T-helper 17 cell (primary cell): ENCODE data around the gene ADAMTS6. TPM values are rescaled to one million over a fixed set of nuclear protein-coding genes. Genes with fewer than 3 reads are reported as not detected.
"Not testable (repeated sequence)": the region's sequence is repeated elsewhere in the genome, so short reads cannot be mapped to it uniquely, and the experiment has no call there.

ENCODE experiments used
- ATAC-seq: fragments of 150-1000 bp; cut with Tn5 transposase; 2 replicates; pipeline ENCODE4 v1.10.0; 2021; ENCODE audit warnings: mild to moderate bottlenecking, moderate library complexity
- DNase-seq, 3 donors: peaks; one replicate each; pipeline versions ENCODE4 v3.0.0 to v3.0.0-alpha.2; 2020 to 2021
- H3K9me3 ChIP-seq: one replicate; pipeline ENCODE4 v1.7.0; 2013; ENCODE audit warnings: low read length, mild to moderate bottlenecking; ENCODE audit not compliant: control insufficient read depth, poor library complexity, severe bottlenecking
- H3K27ac Mint-ChIP-seq: one replicate; pipeline ENCODE4 v1.8.0; 2022; ENCODE audit warnings: mild to moderate bottlenecking, moderate library complexity, mixed read lengths
- H3K27me3 Mint-ChIP-seq: one replicate; pipeline ENCODE4 v1.8.0; 2022; ENCODE audit warnings: mixed read lengths
- H3K36me3 Mint-ChIP-seq: one replicate; pipeline ENCODE4 v1.8.0; 2022; ENCODE audit warnings: low read depth, mixed read lengths
- H3K4me1 Mint-ChIP-seq: one replicate; pipeline ENCODE4 v1.8.0; 2022; ENCODE audit warnings: mild to moderate bottlenecking, mixed read lengths
- H3K4me3 Mint-ChIP-seq: one replicate; pipeline ENCODE4 v1.8.0; 2022; ENCODE audit warnings: mild to moderate bottlenecking, moderate library complexity, mixed read lengths
- total RNA-seq, 4 donors: library from RNA in 2 of 4; stranded (reverse) in 2 of 4; gene quantifications; one replicate each; pipeline ENCODE4 v1.2.3 and lab custom pipeline; 2022 to 2026

Gene ADAMTS6
- total RNA-seq, 2 donors from 2014 or later: 1.4 to 2.4 TPM

DNA sequence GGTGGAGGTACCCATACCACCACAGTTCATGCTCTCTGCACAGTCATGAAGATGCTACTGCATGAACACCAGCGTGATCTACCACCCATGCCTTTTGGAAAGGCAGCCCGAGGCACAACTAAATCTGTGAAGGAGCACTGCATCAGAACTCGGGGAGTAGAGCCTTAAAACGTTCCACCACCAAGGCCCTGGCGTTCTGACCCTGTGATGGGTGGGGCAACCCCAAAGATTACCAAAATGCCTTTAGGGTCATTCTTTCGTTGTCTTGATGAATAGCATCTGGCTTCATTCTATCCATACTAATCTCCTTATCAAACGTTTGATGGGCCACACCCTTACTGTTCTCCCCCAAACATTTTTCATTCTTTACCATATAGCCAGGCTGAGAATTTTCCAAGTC lies 97.9 kb downstream of the ADAMTS6 start:
- H3K27ac Mint-ChIP-seq: no peak overlapping the region
- H3K27me3 Mint-ChIP-seq: peaks cover 7% of the 10 kb centered on the region
- DNase-seq (no peak), ATAC-seq (no peak)
- H3K4me1 Mint-ChIP-seq: no peaks in the 10 kb centered on the region
- no peaks in the 10 kb centered on the region for H3K9me3 ChIP-seq
- no peak overlapping the region for H3K4me3 Mint-ChIP-seq
- no peaks in the 10 kb centered on the region for H3K36me3 Mint-ChIP-seq

DNA sequence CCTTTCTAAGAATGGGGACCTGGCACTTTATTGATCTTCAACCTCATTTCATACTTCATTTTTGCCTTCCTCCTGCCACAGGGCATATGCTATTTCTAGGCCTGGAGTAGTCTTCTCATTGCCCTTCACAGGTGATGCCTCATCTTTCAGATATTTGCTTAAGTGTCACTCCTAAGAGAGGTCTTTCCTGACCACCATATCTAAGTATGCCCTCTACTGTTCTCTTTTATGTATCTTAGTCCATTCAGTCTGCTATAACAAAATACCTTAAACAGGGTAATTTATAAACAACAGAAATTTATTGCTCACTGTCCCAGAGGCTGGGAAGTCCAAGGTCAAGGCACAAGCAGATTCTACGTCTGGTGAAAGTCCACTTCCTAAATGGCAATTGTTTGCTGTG lies 99.1 kb downstream of the ADAMTS6 start:
- Mint-ChIP-seq H3K27ac (no peak overlapping the region), H3K36me3 (no peaks in the 10 kb centered on the region), H3K4me3 (no peak overlapping the region), H3K27me3 (peaks cover 7% of the 10 kb centered on the region), H3K4me1 (no peaks in the 10 kb centered on the region)
- DNase-seq: no peak
- no peaks in the 10 kb centered on the region for H3K9me3 ChIP-seq
- ATAC-seq: no peak

DNA sequence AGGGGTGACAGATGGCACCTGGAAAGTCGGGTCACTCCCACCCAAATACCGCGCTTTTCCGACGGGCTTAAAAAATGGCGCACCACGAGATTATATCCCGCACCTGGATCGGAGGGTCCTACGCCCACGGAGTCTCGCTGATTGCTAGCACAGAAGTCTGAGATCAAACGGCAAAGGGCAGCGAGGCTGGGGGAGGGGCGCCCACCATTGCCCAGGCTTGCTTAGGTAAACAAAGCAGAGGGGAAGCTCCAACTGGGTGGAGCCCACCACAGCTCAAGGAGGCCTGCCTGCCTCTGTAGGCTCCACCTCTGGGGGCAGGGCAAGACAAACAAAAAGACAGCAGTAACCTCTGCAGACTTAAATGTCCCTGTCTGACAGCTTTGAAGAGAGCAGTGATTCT lies 111.2 kb downstream of the ADAMTS6 start:
- H3K27me3 Mint-ChIP-seq, H3K9me3 ChIP-seq, H3K27ac Mint-ChIP-seq, DNase-seq, ATAC-seq, H3K36me3 Mint-ChIP-seq, H3K4me3 Mint-ChIP-seq, H3K4me1 Mint-ChIP-seq: not testable (repeated sequence)

GRCh38 chr5:65366655-65367054 lies 115.1 kb downstream of the ADAMTS6 start:
- H3K9me3 ChIP-seq: no peaks in the 10 kb centered on the region
- DNase-seq (no peak), ATAC-seq (no peak)
- Mint-ChIP-seq H3K36me3 (peaks cover 2% of the 10 kb centered on the region), H3K27me3 (no peaks in the 10 kb centered on the region), H3K4me1 (no peaks in the 10 kb centered on the region), H3K27ac (no peak overlapping the region), H3K4me3 (no peak overlapping the region)

GRCh38 chr5:65364907-65365306 lies 116.8 kb downstream of the ADAMTS6 start:
- ATAC-seq (no peak), DNase-seq (no peak)
- Mint-ChIP-seq H3K36me3 (no peaks in the 10 kb centered on the region), H3K27me3 (peaks cover 3% of the 10 kb centered on the region), H3K4me3 (no peak overlapping the region), H3K27ac (no peak overlapping the region), H3K4me1 (no peaks in the 10 kb centered on the region)
- H3K9me3 ChIP-seq: no peaks in the 10 kb centered on the region

GRCh38 chr5:65363499-65363898 lies 118.2 kb downstream of the ADAMTS6 start:
- H3K27ac Mint-ChIP-seq: no peak overlapping the region
- H3K36me3 Mint-ChIP-seq: no peaks in the 10 kb centered on the region
- DNase-seq (no peak), ATAC-seq (no peak)
- H3K9me3 ChIP-seq: no peaks in the 10 kb centered on the region
- H3K27me3 Mint-ChIP-seq: peaks cover 6% of the 10 kb centered on the region
- H3K4me3 Mint-ChIP-seq: no peak overlapping the region
- H3K4me1 Mint-ChIP-seq: no peaks in the 10 kb centered on the region

GRCh38 chr5:65359981-65360380 lies 121.7 kb downstream of the ADAMTS6 start:
- DNase-seq (no peak), ATAC-seq (no peak)
- H3K9me3 ChIP-seq: no peaks in the 10 kb centered on the region
- Mint-ChIP-seq H3K4me1 (no peaks in the 10 kb centered on the region), H3K36me3 (no peaks in the 10 kb centered on the region), H3K4me3 (no peak overlapping the region), H3K27ac (no peak overlapping the region), H3K27me3 (peaks cover 11% of the 10 kb centered on the region)

DNA sequence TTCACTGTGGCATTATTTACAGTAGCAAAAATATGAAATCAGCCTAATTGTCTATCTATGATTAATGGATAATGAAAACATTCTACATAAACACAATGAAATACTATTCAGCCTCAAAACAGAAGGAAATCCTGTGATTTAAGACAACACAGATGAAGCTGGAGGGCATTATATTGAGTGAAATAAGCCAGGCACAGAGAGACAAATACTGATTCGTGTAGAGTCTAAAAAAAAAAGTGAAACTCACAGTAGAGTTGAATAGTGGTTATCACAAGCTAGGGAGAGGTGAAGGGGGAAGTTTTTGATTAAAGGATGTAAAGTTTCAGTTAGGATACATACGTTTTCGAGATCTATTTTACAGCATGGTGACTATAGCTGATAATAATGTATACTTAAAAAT lies 122.2 kb downstream of the ADAMTS6 start:
- Mint-ChIP-seq H3K36me3 (no peaks in the 10 kb centered on the region), H3K27me3 (peaks cover 11% of the 10 kb centered on the region), H3K4me3 (no peak overlapping the region), H3K4me1 (no peaks in the 10 kb centered on the region), H3K27ac (no peak overlapping the region)
- ATAC-seq (no peak), DNase-seq (no peak)
- no peaks in the 10 kb centered on the region for H3K9me3 ChIP-seq

GRCh38 chr5:65356274-65356673 lies 125.4 kb downstream of the ADAMTS6 start:
- ATAC-seq (no peak), DNase-seq (no peak)
- Mint-ChIP-seq H3K4me1 (no peaks in the 10 kb centered on the region), H3K27me3 (peaks cover 11% of the 10 kb centered on the region), H3K36me3 (no peaks in the 10 kb centered on the region), H3K4me3 (no peak overlapping the region), H3K27ac (no peak overlapping the region)
- H3K9me3 ChIP-seq: no peaks in the 10 kb centered on the region

DNA sequence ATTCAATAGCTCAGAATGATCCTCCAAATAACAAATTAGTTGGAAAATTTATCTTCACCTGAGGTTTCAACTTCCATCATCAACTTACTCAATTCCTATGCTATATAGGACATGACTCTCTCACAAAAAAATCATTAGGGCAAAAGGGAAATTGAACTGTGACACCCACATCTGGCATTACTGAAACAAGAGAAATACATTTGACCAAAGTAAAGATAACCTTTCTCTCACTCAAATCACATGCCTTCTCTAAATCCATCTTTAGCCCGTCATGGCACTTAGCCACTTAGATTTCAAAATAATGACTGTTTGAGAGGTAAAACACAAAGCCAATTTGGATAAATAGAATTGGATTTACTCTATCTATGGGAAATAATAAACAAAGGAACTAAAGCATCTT lies 126.4 kb downstream of the ADAMTS6 start:
- no peaks in the 10 kb centered on the region for H3K36me3 Mint-ChIP-seq
- no peaks in the 10 kb centered on the region for H3K9me3 ChIP-seq
- no peak overlapping the region for H3K4me3 Mint-ChIP-seq
- no peak for ATAC-seq
- H3K4me1 Mint-ChIP-seq: no peaks in the 10 kb centered on the region
- peaks cover 11% of the 10 kb centered on the region for H3K27me3 Mint-ChIP-seq
- no peak overlapping the region for H3K27ac Mint-ChIP-seq
- DNase-seq: no peak

GRCh38 chr5:65341835-65342234 lies 139.9 kb downstream of the ADAMTS6 start:
- no peak overlapping the region for H3K4me3 Mint-ChIP-seq
- H3K9me3 ChIP-seq: peaks cover 7% of the 10 kb centered on the region
- DNase-seq (no peak), ATAC-seq (no peak)
- H3K4me1 Mint-ChIP-seq: no peaks in the 10 kb centered on the region
- H3K27ac Mint-ChIP-seq: no peak overlapping the region
- peaks cover 4% of the 10 kb centered on the region for H3K36me3 Mint-ChIP-seq
- no peaks in the 10 kb centered on the region for H3K27me3 Mint-ChIP-seq

DNA sequence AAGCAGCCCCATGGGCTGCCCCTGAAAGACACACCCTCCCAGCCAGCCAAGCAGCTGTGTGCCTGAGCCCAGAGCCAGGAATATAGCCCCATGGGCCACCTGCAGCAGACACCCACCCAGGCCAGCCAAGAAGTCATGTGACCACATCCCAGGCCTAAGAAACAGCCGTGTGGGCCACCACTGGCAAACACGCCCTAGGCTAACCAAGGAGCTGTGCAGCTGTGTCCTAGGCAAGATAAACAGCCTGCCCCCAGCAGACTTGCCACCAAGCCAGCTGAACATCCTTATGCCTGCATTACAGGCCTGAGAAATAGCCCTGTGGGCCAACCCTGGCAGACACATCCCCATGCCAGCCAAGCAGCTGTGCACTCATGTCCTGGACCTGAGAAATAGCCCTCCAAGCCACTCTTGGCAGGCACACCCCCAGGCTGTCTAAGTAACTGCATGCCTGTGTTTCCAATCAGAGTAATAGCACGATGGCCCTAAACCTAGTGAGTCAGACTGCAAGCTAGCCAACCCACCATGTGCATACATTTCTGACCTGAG lies 143.0 kb downstream of the ADAMTS6 start:
- Mint-ChIP-seq H3K4me3 (no peak overlapping the region), H3K36me3 (peaks cover 6% of the 10 kb centered on the region), H3K4me1 (no peaks in the 10 kb centered on the region), H3K27me3 (peaks cover 4% of the 10 kb centered on the region), H3K27ac (no peak overlapping the region)
- peaks cover 7% of the 10 kb centered on the region for H3K9me3 ChIP-seq
- DNase-seq: no peak
- no peak for ATAC-seq

GRCh38 chr5:65334077-65334476 lies 147.6 kb downstream of the ADAMTS6 start:
- Mint-ChIP-seq H3K4me1 (no peaks in the 10 kb centered on the region), H3K4me3 (no peak overlapping the region), H3K27me3 (peaks cover 4% of the 10 kb centered on the region), H3K36me3 (peaks cover 2% of the 10 kb centered on the region), H3K27ac (no peak overlapping the region)
- DNase-seq (no peak), ATAC-seq (no peak)
- no peaks in the 10 kb centered on the region for H3K9me3 ChIP-seq

DNA sequence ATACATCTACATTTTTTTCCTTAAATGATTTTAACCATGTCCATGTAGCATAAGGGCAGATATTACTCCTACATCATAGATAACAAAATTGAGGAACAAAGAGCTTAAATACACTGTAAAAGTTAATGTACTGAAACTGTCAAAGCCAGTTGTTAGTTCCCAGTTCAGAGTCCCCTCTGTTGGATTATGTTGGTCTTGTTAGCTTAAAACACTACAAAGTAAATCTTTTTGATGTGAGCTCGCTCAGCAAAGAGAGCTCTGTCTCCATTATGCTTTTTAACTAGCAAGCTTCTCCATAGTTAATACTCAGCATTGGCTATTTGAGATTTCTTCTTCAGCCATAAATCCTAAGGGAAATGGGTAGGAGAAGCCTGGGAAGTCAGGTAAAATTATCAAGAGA lies 149.1 kb downstream of the ADAMTS6 start:
- ATAC-seq (no peak), DNase-seq (no peak)
- peaks cover 4% of the 10 kb centered on the region for H3K27me3 Mint-ChIP-seq
- H3K27ac Mint-ChIP-seq: no peak overlapping the region
- H3K9me3 ChIP-seq: no peaks in the 10 kb centered on the region
- H3K4me3 Mint-ChIP-seq: no peak overlapping the region
- peaks cover 2% of the 10 kb centered on the region for H3K36me3 Mint-ChIP-seq
- H3K4me1 Mint-ChIP-seq: no peaks in the 10 kb centered on the region
